HL-60 (cell line): ENCODE measurements around the gene PPP1R7.

Source experiments
- DNase-seq, 2 experiments: peaks; one replicate each; pipeline ENCODE4 v3.0.0-alpha.2; 2010 to 2020; ENCODE audit warnings: low read depth in 1 of 2, low spot score in 1 of 2
- H3K27ac ChIP-seq: fragments of 250-450 bp; sonication (Bioruptor Pico); replicated peaks from 2 replicates; pipeline ENCODE4 v1.5.1; 2020; ENCODE audit warnings: mild to moderate bottlenecking, moderate library complexity
- H3K27me3 ChIP-seq: fragments of 250-450 bp; sonication (Bioruptor Pico); 2 replicates; pipeline ENCODE4 v1.5.1; 2021; ENCODE audit warnings: mild to moderate bottlenecking, moderate library complexity; ENCODE audit not compliant: insufficient read depth, poor library complexity, severe bottlenecking
- H3K4me3 ChIP-seq: replicated peaks from 2 replicates; pipeline ENCODE4 v1.5.1; 2011; ENCODE audit warnings: mild to moderate bottlenecking, control low read depth, low read length; ENCODE audit not compliant: insufficient read depth
- CTCF ChIP-seq: IDR thresholded peaks from one replicate; pipeline ENCODE4 v1.5.1; 2011; ENCODE audit warnings: low read length, control low read depth, inconsistent platforms; ENCODE audit not compliant: insufficient read depth
- GABPA ChIP-seq: IDR thresholded peaks from 2 replicates; pipeline ENCODE4 v1.6.1; 2012; ENCODE audit warnings: low read depth
- POLR2AphosphoS5 ChIP-seq: IDR thresholded peaks from 2 replicates; pipeline ENCODE4 v1.6.1; 2012; ENCODE audit warnings: low read depth
- REST ChIP-seq: IDR thresholded peaks from 2 replicates; pipeline ENCODE4 v1.6.1; 2012; ENCODE audit warnings: low read depth; ENCODE audit not compliant: insufficient replicate concordance
- SPI1 ChIP-seq: IDR thresholded peaks from 2 replicates; pipeline ENCODE4 v1.6.1; 2012; ENCODE audit warnings: low read depth, mild to moderate bottlenecking, borderline replicate concordance

Gene PPP1R7

GRCh38 chr2:241204010-241204384 lies 53.7 kb downstream of the PPP1R7 start:
- Histone ChIP-seq H3K27me3 (no peaks in the 10 kb centered on the region), H3K27ac (no peak overlapping the region), H3K4me3 (no peak overlapping the region)
- TF ChIP-seq REST (no peak), POLR2AphosphoS5 (no peak), CTCF (no peak), SPI1 (no peak), GABPA (no peak)
- no peak for DNase-seq

- DNase-seq: no peak
- H3K27ac ChIP-seq: no peak overlapping the region
- TF ChIP-seq CTCF (no peak), SPI1 (no peak), POLR2AphosphoS5 (no peak), REST (no peak), GABPA (no peak)
- no peaks in the 10 kb centered on the region for H3K27me3 ChIP-seq
- no peak overlapping the region for H3K4me3 ChIP-seq
These were observed 54.2 kb downstream of the PPP1R7 start for GRCh38 chr2:241204490-241204889.

- Histone ChIP-seq H3K27ac (no peak overlapping the region), H3K4me3 (no peak overlapping the region), H3K27me3 (no peaks in the 10 kb centered on the region)
- TF ChIP-seq GABPA: no peak
- TF ChIP-seq POLR2AphosphoS5: no peak
- no peak for TF ChIP-seq CTCF
- TF ChIP-seq REST: no peak
- no peak for TF ChIP-seq SPI1
- DNase-seq: no peak
These were observed 54.8 kb downstream of the PPP1R7 start for GRCh38 chr2:241205086-241205485.
